CD4-positive, alpha-beta T cell treated with Interferon alpha-2 for 1 hour (primary cell): ENCODE data around the gene UTS2B.
A peak's percentile ranks its signal among the peaks of the same experiment; 100 is the strongest.

Experiments used
- DNase-seq, 2 donors: peaks; one replicate each; pipeline ENCODE4 v3.0.0-alpha.2; 2020 to 2022

UTS2B gene

GRCh38 chr3:191350396-191351090 is 20.2 kb upstream of the UTS2B start:
- no peak for DNase-seq

- DNase-seq = no peak
Observed at GRCh38 chr3:191348098-191348497, 17.8 kb upstream of the UTS2B start.

- no peak for DNase-seq
Observed at GRCh38 chr3:191347228-191347627, 16.9 kb upstream of the UTS2B start.

- no peak for DNase-seq
Observed at GRCh38 chr3:191345334-191345733, 15.0 kb upstream of the UTS2B start.

GRCh38 chr3:191343913-191344312 is 13.6 kb upstream of the UTS2B start:
- DNase-seq = no peak

GRCh38 chr3:191343115-191343514 is 12.8 kb upstream of the UTS2B start:
- DNase-seq = no peak

- DNase-seq = no peak
Observed at GRCh38 chr3:191342411-191342810, 12.1 kb upstream of the UTS2B start.

GRCh38 chr3:191342006-191342405 is 11.7 kb upstream of the UTS2B start:
- no peak for DNase-seq

- DNase-seq = no peak
Observed at GRCh38 chr3:191340966-191341365, 10.6 kb upstream of the UTS2B start.

GRCh38 chr3:191340351-191340750 is 10.0 kb upstream of the UTS2B start:
- DNase-seq = no peak

- DNase-seq = no peak
Observed at GRCh38 chr3:191339316-191339917, 9.1 kb upstream of the UTS2B start.

- no peak for DNase-seq
Observed at GRCh38 chr3:191338177-191338488, 7.8 kb upstream of the UTS2B start.

GRCh38 chr3:191336833-191337232 is 6.5 kb upstream of the UTS2B start:
- DNase-seq = no peak

- no peak for DNase-seq
Observed at GRCh38 chr3:191334346-191334893, 4.1 kb upstream of the UTS2B start.

GRCh38 chr3:191333298-191333880 is 3.1 kb upstream of the UTS2B start:
- DNase-seq = no peak

- no peak for DNase-seq
Observed at GRCh38 chr3:191331388-191331787, 1.1 kb upstream of the UTS2B start.

GRCh38 chr3:191330530-191331048 is 263 bp upstream of the UTS2B start:
- no peak for DNase-seq

- DNase-seq = peak; percentile 64 to 66
Observed at GRCh38 chr3:191328962-191329653, 1.2 kb downstream of the UTS2B start, which contains the start of gene CCDC50. CCDC50 (plus strand) TSS chr3:191329394; CDS start chr3:191329675, 281 bp downstream.

GRCh38 chr3:191328383-191328961 is 1.9 kb downstream of the UTS2B start:
- no peak for DNase-seq

GRCh38 chr3:191327526-191327925 is 2.8 kb downstream of the UTS2B start:
- no peak for DNase-seq

- DNase-seq = no peak
Observed at GRCh38 chr3:191324936-191325335, 5.4 kb downstream of the UTS2B start.

- DNase-seq = no peak
Observed at GRCh38 chr3:191321019-191321767, 9.1 kb downstream of the UTS2B start.
